Astrocyte of the cerebellum (primary cell): Measurements from ENCODE around the gene ELOVL6.

Source experiments
- DNase-seq: peaks from one replicate; pipeline ENCODE4 v3.0.0-alpha.2; 2011; ENCODE audit warnings: low read depth
- H3K4me3 ChIP-seq: 2 replicates; pipeline ENCODE4 v1.5.1; 2011; ENCODE audit warnings: mild to moderate bottlenecking, low read depth, low read length, moderate library complexity
- CTCF ChIP-seq: IDR thresholded peaks from 2 replicates; pipeline ENCODE4 v1.5.1; 2012; ENCODE audit warnings: low read length, low read depth, moderate library complexity, mild to moderate bottlenecking; ENCODE audit errors: missing control alignments
- in situ Hi-C: cut with HindIII; loops from 2 replicates; pipeline ENCODE4 v1.10.0; 2017; ENCODE audit warnings: low sequenced_read_pairs

The ELOVL6 gene

GRCh38 chr4:110138551-110138950 lies 59.9 kb downstream of the ELOVL6 start:
- no peak for DNase-seq
- TF ChIP-seq CTCF: no peak
- in situ Hi-C loops: no loop called here
- H3K4me3 ChIP-seq: no peak overlapping the region

- in situ Hi-C loops: no loop called here
- DNase-seq: no peak
- TF ChIP-seq CTCF: no peak
- H3K4me3 ChIP-seq: no peak overlapping the region
These were observed 60.6 kb downstream of the ELOVL6 start for GRCh38 chr4:110137829-110138228.

DNA sequence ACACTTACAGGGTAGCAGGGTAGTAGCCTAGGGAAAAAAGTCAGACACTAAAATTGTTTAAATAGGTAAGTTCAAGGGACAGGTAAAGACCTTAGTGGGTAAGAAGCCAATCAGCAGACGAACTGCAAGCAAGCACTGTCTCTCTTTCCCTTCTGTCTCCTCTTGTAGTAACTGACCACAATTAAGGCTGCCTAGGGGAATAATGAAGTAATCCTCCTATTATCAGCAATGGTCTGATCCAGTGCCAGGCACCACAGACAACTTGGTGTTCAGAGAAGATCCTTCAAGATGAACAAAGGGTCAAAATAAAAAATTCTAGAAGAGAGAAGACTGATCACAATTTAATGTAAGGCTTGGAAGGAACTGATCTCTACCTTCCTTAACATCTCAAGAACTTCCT lies 62.9 kb downstream of the ELOVL6 start:
- no peak for DNase-seq
- in situ Hi-C loops: no loop called here
- H3K4me3 ChIP-seq: no peak overlapping the region
- no peak for TF ChIP-seq CTCF

DNA sequence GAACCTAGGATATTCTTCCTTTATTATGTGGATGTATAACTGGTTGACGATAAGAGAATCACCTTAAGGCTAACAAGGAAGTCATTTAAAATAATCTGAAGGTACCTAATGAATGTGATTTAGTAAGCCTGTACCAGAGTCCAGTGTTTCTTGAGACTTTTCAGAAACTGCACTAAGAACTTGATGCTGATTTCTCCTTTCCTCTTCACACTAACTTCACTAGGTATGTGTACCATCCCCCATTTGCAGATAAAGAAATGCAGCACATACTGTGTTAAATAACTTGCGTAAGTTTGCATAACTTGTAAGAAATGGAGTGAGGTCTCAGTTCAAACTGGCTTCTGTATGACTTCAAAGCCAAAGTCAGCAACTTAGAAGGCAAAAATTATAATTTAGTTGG lies 63.3 kb downstream of the ELOVL6 start:
- no peak for DNase-seq
- in situ Hi-C loops: no loop called here
- H3K4me3 ChIP-seq: no peak overlapping the region
- TF ChIP-seq CTCF: no peak

DNA sequence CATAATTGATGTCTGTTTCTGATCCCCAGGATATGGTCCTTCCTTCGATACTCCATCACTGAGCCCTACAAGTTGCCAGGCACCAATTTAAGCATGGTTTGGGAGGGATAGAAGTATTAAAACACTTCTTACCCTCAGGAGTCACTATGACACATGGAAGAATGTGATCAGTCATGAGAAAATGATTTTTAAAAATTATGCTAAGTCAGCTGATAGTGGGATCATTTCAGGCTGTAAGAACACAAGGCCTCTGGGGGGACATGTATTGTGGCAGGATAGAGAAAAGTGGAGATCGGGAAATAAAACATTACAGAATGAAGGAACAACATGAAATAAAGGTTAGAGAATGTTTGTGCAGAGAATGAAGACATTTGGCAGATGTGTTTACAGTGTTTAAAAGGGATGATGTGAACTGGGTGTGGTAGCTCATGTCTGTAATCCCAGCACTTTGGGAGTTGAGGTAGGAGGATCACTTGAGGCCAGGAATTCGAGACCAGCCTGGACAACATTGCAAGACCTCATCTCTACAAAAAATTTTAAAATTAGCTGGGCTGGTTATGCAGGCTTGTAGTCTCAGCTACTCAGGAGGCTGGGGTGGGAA lies 64.0 kb downstream of the ELOVL6 start:
- in situ Hi-C loops: no loop called here
- no peak for DNase-seq
- H3K4me3 ChIP-seq: no peak overlapping the region
- TF ChIP-seq CTCF: no peak

DNA sequence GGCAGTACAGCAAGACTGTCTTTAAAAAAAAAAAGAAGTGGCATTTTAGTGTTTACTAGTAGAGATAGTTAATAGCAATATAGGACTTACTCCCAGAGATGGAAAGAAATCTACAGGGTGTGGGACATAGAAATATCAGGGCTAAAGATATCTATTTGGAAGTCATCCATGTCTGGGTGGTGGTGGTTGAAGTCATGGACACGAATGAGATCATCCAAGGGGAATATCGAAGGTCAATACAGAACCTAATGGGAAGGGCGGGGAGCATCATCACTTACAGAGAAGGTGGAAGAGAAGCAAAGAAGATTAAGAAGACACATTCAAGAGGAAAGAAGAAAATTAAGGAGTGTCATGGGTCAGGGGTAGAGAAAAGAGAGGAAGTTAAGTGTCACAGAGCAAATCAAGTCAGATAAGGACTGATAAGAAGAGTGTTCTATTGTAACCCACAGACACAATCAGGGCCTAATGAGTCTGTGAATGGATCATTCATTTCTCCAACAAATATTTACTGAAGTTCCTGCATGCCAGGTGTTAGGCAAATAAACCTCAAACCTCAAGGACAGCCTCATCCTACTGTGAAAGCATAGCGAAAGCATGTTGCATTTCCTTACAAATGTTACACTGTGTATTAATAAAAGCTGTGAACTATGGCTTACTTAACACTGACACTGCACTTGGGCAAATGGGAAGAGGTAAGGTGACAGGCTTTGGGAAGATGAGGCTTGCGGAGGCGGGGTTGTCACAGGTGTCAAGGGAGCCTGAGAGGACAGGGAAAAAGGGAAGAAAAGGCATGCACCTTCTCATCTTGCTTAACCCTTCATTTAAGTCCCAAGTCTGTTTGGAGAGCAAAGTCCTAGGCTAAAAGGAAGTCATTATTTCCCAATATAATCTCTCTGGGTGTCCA lies 65.3 kb downstream of the ELOVL6 start:
- no peak for DNase-seq
- H3K4me3 ChIP-seq: no peak overlapping the region
- in situ Hi-C loops: no loop called here
- no peak for TF ChIP-seq CTCF
